H9 (cell line): Measurements from ENCODE around the gene GRK3. TPM values are rescaled to one million over a fixed set of nuclear protein-coding genes. Genes with fewer than 3 reads are reported as not detected.

Experiments
- DNase-seq: peaks from one replicate; pipeline ENCODE4 v3.0.0-alpha.2; 2017
- H2AFZ ChIP-seq: one replicate; pipeline ENCODE4 v1.6.1; 2013; ENCODE audit warnings: mild to moderate bottlenecking, low read length, control low read depth, moderate library complexity
- H2AK5ac ChIP-seq: 2 replicates; pipeline ENCODE4 v1.6.1; 2013; ENCODE audit warnings: low read length, control low read depth, mixed read lengths; ENCODE audit not compliant: insufficient read length
- H2BK120ac ChIP-seq: one replicate; pipeline ENCODE4 v1.6.1; 2013; ENCODE audit warnings: low read depth, mild to moderate bottlenecking, low read length, control low read depth, inconsistent platforms; ENCODE audit not compliant: poor library complexity, severe bottlenecking
- H2BK12ac ChIP-seq: 2 replicates; pipeline ENCODE4 v1.6.1; 2013; ENCODE audit warnings: low read length, control low read depth, mixed read lengths, low read depth; ENCODE audit not compliant: insufficient read length
- H2BK15ac ChIP-seq: 2 replicates; pipeline ENCODE4 v1.6.1; 2013; ENCODE audit warnings: low read depth, low read length, control low read depth
- H2BK20ac ChIP-seq: one replicate; pipeline ENCODE4 v1.6.1; 2013; ENCODE audit warnings: low read depth, mild to moderate bottlenecking, low read length, control low read depth, inconsistent platforms; ENCODE audit not compliant: poor library complexity, severe bottlenecking
- H2BK5ac ChIP-seq: 2 replicates; pipeline ENCODE4 v1.6.1; 2013; ENCODE audit warnings: low read length, control low read depth, mixed read lengths; ENCODE audit not compliant: insufficient read length
- H3K14ac ChIP-seq: 2 replicates; pipeline ENCODE4 v1.6.1; 2013; ENCODE audit warnings: low read length, control low read depth; ENCODE audit not compliant: insufficient read depth
- H3K18ac ChIP-seq: 2 replicates; pipeline ENCODE4 v1.6.1; 2013; ENCODE audit warnings: low read depth, mild to moderate bottlenecking, mixed read lengths, low read length, control low read depth; ENCODE audit not compliant: insufficient read length
- H3K23ac ChIP-seq: 2 replicates; pipeline ENCODE4 v1.6.1; 2013; ENCODE audit warnings: low read length, control low read depth, mixed read lengths, low read depth; ENCODE audit not compliant: insufficient read length
- H3K23me2 ChIP-seq: 2 replicates; pipeline ENCODE4 v1.6.1; 2013; ENCODE audit warnings: low read depth, mild to moderate bottlenecking, mixed read lengths, low read length, control low read depth; ENCODE audit not compliant: insufficient read length, poor library complexity, severe bottlenecking
- H3K27ac ChIP-seq: 2 replicates; pipeline ENCODE4 v1.5.1; 2013; ENCODE audit warnings: low read length, control low read depth, mixed read lengths, low read depth; ENCODE audit not compliant: insufficient read length
- H3K27me3 ChIP-seq: 2 replicates; pipeline ENCODE4 v1.6.1; 2013; ENCODE audit warnings: low read length, control low read depth, inconsistent platforms; ENCODE audit not compliant: insufficient read depth
- H3K4ac ChIP-seq: 2 replicates; pipeline ENCODE4 v1.6.1; 2013; ENCODE audit warnings: low read depth, mild to moderate bottlenecking, control low read depth, inconsistent platforms, low read length, moderate library complexity
- H3K4me1 ChIP-seq: 2 replicates; pipeline ENCODE4 v1.6.1; 2013; ENCODE audit warnings: low read length, control low read depth, inconsistent platforms; ENCODE audit not compliant: insufficient read depth
- H3K4me2 ChIP-seq: 2 replicates; pipeline ENCODE4 v1.6.1; 2013; ENCODE audit warnings: low read length, control low read depth, mixed read lengths; ENCODE audit not compliant: insufficient read length, insufficient read depth
- H3K56ac ChIP-seq: 2 replicates; pipeline ENCODE4 v1.6.1; 2013; ENCODE audit warnings: low read depth, mild to moderate bottlenecking, mixed read lengths, low read length, control low read depth; ENCODE audit not compliant: insufficient read length
- H3K79me1 ChIP-seq: 2 replicates; pipeline ENCODE4 v1.6.1; 2013; ENCODE audit warnings: low read depth, mild to moderate bottlenecking, moderate library complexity, low read length, control low read depth, inconsistent platforms; ENCODE audit not compliant: insufficient read depth, poor library complexity, severe bottlenecking
- H3K79me2 ChIP-seq: 2 replicates; pipeline ENCODE4 v1.6.1; 2013; ENCODE audit warnings: low read length, control low read depth, inconsistent platforms; ENCODE audit not compliant: insufficient read depth
- H3K9ac ChIP-seq: 2 replicates; pipeline ENCODE4 v1.6.1; 2013; ENCODE audit warnings: low read length, control low read depth, mixed read lengths; ENCODE audit not compliant: insufficient read length; ENCODE audit errors: extremely low read depth
- H3K9me3 ChIP-seq: one replicate; pipeline ENCODE4 v1.6.1; 2013; ENCODE audit warnings: low read depth, low read length, inconsistent platforms; ENCODE audit not compliant: control insufficient read depth
- H3T11ph ChIP-seq: one replicate; pipeline ENCODE4 v1.6.1; 2013; ENCODE audit warnings: mild to moderate bottlenecking, low read length, control low read depth, inconsistent platforms
- H4K20me1 ChIP-seq: one replicate; pipeline ENCODE4 v1.6.1; 2013; ENCODE audit not compliant: control insufficient read depth, insufficient read length, insufficient read depth
- H4K5ac ChIP-seq: 2 replicates; pipeline ENCODE4 v1.6.1; 2013; ENCODE audit warnings: low read depth, mild to moderate bottlenecking, mixed read lengths, low read length, control low read depth; ENCODE audit not compliant: insufficient read length
- H4K8ac ChIP-seq: replicated peaks from 2 replicates; pipeline ENCODE4 v1.6.1; 2013; ENCODE audit warnings: low read length, control low read depth, mixed read lengths, low read depth; ENCODE audit not compliant: insufficient read length
- H4K91ac ChIP-seq: 2 replicates; pipeline ENCODE4 v1.6.1; 2013; ENCODE audit warnings: low read depth, mild to moderate bottlenecking, moderate library complexity, mixed read lengths, low read length, control low read depth; ENCODE audit not compliant: insufficient read length
- H3K27ac Mint-ChIP-seq, 3 experiments: 2 replicates in 2 of 3; 3 replicates in 1 of 3; pipeline ENCODE4 v1.8.0; 2020 to 2021; ENCODE audit warnings: mixed read lengths in 3 of 3, mild to moderate bottlenecking in 1 of 3, moderate library complexity in 1 of 3
- H3K27me3 Mint-ChIP-seq: 2 replicates; pipeline ENCODE4 v1.8.0; 2021; ENCODE audit warnings: low read depth, mild to moderate bottlenecking, moderate library complexity, mixed read lengths
- H3K36me3 Mint-ChIP-seq, 3 experiments: 2 replicates in 2 of 3; 3 replicates in 1 of 3; pipeline ENCODE4 v1.8.0; 2020 to 2021; ENCODE audit warnings: low read depth in 3 of 3, mixed read lengths in 3 of 3; ENCODE audit not compliant: insufficient read depth in 1 of 3
- H3K4me1 Mint-ChIP-seq, 2 experiments: 2 replicates each; pipeline ENCODE4 v1.8.0; 2020; ENCODE audit warnings: mixed read lengths in 2 of 2
- H3K4me3 Mint-ChIP-seq, 2 experiments: 2 replicates in 1 of 2; 3 replicates in 1 of 2; pipeline ENCODE4 v1.8.0; 2020 to 2021; ENCODE audit warnings: mild to moderate bottlenecking in 2 of 2, mixed read lengths in 2 of 2, moderate library complexity in 1 of 2
- H3K9me3 Mint-ChIP-seq, 2 experiments: 2 replicates in 1 of 2; 3 replicates in 1 of 2; pipeline ENCODE4 v1.8.0; 2020; ENCODE audit warnings: mild to moderate bottlenecking in 2 of 2, mixed read lengths in 2 of 2, moderate library complexity in 1 of 2
- WGBS: extraction: QIAGEN DNeasy Blood & Tissue Kit; methylation state at CpG from one replicate; pipeline ENCODE4 v1.1.7; 2013; ENCODE audit warnings: missing lambda C conversion rate, low lambda C conversion rate, mixed read lengths; ENCODE audit not compliant: insufficient read length; ENCODE audit errors: extremely low coverage; 5-methylcytosine and 5-hydroxymethylcytosine counted together
- total RNA-seq: library from RNA; stranded (reverse); gene quantifications from 2 replicates; pipeline ENCODE4 v1.2.1, GENCODE V29; 2021
- TF ChIP-seq, protein P1 (sequence below): fragments of 200-600 bp; sonication (generic); conservative IDR thresholded peaks from 3 replicates; pipeline ENCODE4 v1.8.0; 2021; ENCODE audit warnings: antibody characterized with exemption, mild to moderate bottlenecking

GRK3 gene
- total RNA-seq, 1 experiment from 2014 or later = 23.9 TPM

- no peak overlapping the region for H2BK20ac ChIP-seq
- no peak overlapping the region for H3K4me3 Mint-ChIP-seq
- H4K8ac ChIP-seq = no peak overlapping the region
- no peaks in the 10 kb centered on the region for H3K79me1 ChIP-seq
- H3K36me3 Mint-ChIP-seq = peaks cover 16 to 27% (median 19%) of the 10 kb centered on the region in 3 experiments
- H3K14ac ChIP-seq = no peak overlapping the region
- no peak overlapping the region for H3K23ac ChIP-seq
- H3K4me1 Mint-ChIP-seq = peaks cover 9 to 16% of the 10 kb centered on the region in 2 experiments
- no peaks in the 10 kb centered on the region for H3K9me3 ChIP-seq
- H3K56ac ChIP-seq = no peak overlapping the region
- H3K23me2 ChIP-seq = no peaks in the 10 kb centered on the region
- no peak overlapping the region for H3K4ac ChIP-seq
- H2BK120ac ChIP-seq = no peak overlapping the region
- H3K9me3 Mint-ChIP-seq = peaks cover 0 to 11% of the 10 kb centered on the region in 2 experiments; a peak in 3 of 5 replicates
- no peak overlapping the region for H2BK12ac ChIP-seq
- no peak overlapping the region for H4K5ac ChIP-seq
- H2BK5ac ChIP-seq = no peak overlapping the region
- H2AFZ ChIP-seq = no peak overlapping the region
- H4K20me1 ChIP-seq = no peaks in the 10 kb centered on the region
- no peak overlapping the region for H3K27ac ChIP-seq
- H3K4me1 ChIP-seq = no peaks in the 10 kb centered on the region
- H3K18ac ChIP-seq = no peak overlapping the region
- TF ChIP-seq, protein P1, sequence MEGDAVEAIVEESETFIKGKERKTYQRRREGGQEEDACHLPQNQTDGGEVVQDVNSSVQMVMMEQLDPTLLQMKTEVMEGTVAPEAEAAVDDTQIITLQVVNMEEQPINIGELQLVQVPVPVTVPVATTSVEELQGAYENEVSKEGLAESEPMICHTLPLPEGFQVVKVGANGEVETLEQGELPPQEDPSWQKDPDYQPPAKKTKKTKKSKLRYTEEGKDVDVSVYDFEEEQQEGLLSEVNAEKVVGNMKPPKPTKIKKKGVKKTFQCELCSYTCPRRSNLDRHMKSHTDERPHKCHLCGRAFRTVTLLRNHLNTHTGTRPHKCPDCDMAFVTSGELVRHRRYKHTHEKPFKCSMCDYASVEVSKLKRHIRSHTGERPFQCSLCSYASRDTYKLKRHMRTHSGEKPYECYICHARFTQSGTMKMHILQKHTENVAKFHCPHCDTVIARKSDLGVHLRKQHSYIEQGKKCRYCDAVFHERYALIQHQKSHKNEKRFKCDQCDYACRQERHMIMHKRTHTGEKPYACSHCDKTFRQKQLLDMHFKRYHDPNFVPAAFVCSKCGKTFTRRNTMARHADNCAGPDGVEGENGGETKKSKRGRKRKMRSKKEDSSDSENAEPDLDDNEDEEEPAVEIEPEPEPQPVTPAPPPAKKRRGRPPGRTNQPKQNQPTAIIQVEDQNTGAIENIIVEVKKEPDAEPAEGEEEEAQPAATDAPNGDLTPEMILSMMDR = no peak
- H3K27ac Mint-ChIP-seq = no peak overlapping the region
- H3K9ac ChIP-seq = no peak overlapping the region
- no peak overlapping the region for H3T11ph ChIP-seq
- WGBS = no CpG with 5 or more reads among the region's 2 CpGs
- no peak overlapping the region for H3K4me2 ChIP-seq
- DNase-seq = no peak
- no peak overlapping the region for H2BK15ac ChIP-seq
- no peak overlapping the region for H4K91ac ChIP-seq
- no peaks in the 10 kb centered on the region for H3K27me3 Mint-ChIP-seq
- H3K27me3 ChIP-seq = no peaks in the 10 kb centered on the region
- no peak overlapping the region for H2AK5ac ChIP-seq
- no peaks in the 10 kb centered on the region for H3K79me2 ChIP-seq
Observed at GRCh38 chr22:25637032-25637431, 72.6 kb downstream of the GRK3 start.
